Ishikawa (cell line): ENCODE data around the gene AZU1.

Experiments used
- CEBPB ChIP-seq: IDR thresholded peaks from 2 replicates; pipeline ENCODE4 v1.6.1; 2012
- CREB1 ChIP-seq: IDR thresholded peaks from 2 replicates; pipeline ENCODE4 v1.6.1; 2012; ENCODE audit warnings: low read depth
- EGR1 ChIP-seq: IDR thresholded peaks from 2 replicates; pipeline ENCODE4 v1.6.1; 2012
- EP300 ChIP-seq: IDR thresholded peaks from 2 replicates; pipeline ENCODE4 v1.6.1; 2012; ENCODE audit warnings: borderline replicate concordance
- FOXM1 ChIP-seq: IDR thresholded peaks from 2 replicates; pipeline ENCODE4 v1.6.1; 2012; ENCODE audit warnings: low read depth, borderline replicate concordance
- NFIC ChIP-seq: IDR thresholded peaks from 2 replicates; pipeline ENCODE4 v1.6.1; 2012
- RAD21 ChIP-seq: IDR thresholded peaks from 2 replicates; pipeline ENCODE4 v1.6.1; 2012; ENCODE audit warnings: low read depth
- TAF1 ChIP-seq: IDR thresholded peaks from 2 replicates; pipeline ENCODE4 v1.6.1; 2012; ENCODE audit warnings: low read depth, mild to moderate bottlenecking
- TCF12 ChIP-seq: IDR thresholded peaks from 2 replicates; pipeline ENCODE4 v1.6.1; 2012; ENCODE audit warnings: low read depth
- TEAD4 ChIP-seq: IDR thresholded peaks from 2 replicates; pipeline ENCODE4 v1.6.1; 2012
- YY1 ChIP-seq: IDR thresholded peaks from 2 replicates; pipeline ENCODE4 v1.6.1; 2012; ENCODE audit warnings: low read depth
- ZBTB7A ChIP-seq: IDR thresholded peaks from 2 replicates; pipeline ENCODE4 v1.6.1; 2012; ENCODE audit warnings: low read depth
- TF ChIP-seq, protein P1 (sequence below): IDR thresholded peaks from 2 replicates; pipeline ENCODE4 v1.6.1; 2012
- TF ChIP-seq, protein P2 (sequence below): IDR thresholded peaks from 2 replicates; pipeline ENCODE4 v1.6.1; 2012; ENCODE audit warnings: low read depth, mild to moderate bottlenecking
- TF ChIP-seq, protein P3 (sequence below): IDR thresholded peaks from 2 replicates; pipeline ENCODE4 v1.6.1; 2012

Gene AZU1

GRCh38 chr19:867301-867793 is 39.7 kb downstream of the AZU1 start:
- peak; percentile 23; the same call in 1 of the 2 replicates for TF ChIP-seq NFIC
- TF ChIP-seq EP300: peak; percentile 32; the same call in 1 of the 2 replicates
- TF ChIP-seq, protein P1, sequence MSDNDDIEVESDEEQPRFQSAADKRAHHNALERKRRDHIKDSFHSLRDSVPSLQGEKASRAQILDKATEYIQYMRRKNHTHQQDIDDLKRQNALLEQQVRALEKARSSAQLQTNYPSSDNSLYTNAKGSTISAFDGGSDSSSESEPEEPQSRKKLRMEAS: peak; percentile 32; the same call in 1 of the 2 replicates
- TF ChIP-seq ZBTB7A: no peak
- TF ChIP-seq YY1: no peak
- 0 out of 2 replicates have a peak, but pooled peaks have one; percentile 2 for TF ChIP-seq RAD21
- TF ChIP-seq TCF12: 0 out of 2 replicates have a peak, but pooled peaks have one; percentile 22
- peak; percentile 42; the same call in 1 of the 2 replicates for TF ChIP-seq TEAD4

DNA sequence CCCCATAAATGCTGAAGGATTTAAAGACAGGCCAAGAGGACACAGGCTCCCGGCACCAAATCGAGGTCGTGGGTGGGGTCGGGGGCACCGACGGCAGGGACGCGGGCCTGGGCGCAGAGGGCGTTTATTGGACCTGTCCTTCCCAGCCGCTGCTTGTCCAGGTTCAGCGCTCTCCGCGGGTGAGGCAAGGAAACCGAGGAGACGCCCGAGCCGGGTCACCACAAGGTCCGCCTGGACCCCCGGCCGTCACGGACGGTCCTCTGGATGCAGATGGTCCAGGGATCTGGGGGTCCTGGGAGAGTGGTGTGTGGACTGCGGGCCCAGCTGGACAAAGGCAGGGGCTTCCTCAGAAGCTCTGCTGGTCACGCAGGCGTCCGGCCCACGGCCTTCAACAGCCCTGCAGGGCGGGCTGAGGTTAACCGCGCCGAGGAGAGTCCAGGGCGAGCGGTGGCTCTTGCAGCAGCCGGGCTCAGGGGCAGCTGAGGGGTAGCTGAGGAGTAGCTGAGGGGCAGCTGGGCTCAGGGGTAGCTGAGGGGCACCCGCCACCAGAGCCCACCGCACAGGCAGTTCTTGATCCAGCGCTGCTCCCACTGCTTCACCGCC is 40.3 kb downstream of the AZU1 start:
- no peak for TF ChIP-seq EP300
- no peak for TF ChIP-seq FOXM1
- TF ChIP-seq ZBTB7A: no peak
- TF ChIP-seq CREB1: no peak
- TF ChIP-seq TCF12: no peak
- no peak for TF ChIP-seq TAF1
- TF ChIP-seq EGR1: no peak
- TF ChIP-seq, protein P2, sequence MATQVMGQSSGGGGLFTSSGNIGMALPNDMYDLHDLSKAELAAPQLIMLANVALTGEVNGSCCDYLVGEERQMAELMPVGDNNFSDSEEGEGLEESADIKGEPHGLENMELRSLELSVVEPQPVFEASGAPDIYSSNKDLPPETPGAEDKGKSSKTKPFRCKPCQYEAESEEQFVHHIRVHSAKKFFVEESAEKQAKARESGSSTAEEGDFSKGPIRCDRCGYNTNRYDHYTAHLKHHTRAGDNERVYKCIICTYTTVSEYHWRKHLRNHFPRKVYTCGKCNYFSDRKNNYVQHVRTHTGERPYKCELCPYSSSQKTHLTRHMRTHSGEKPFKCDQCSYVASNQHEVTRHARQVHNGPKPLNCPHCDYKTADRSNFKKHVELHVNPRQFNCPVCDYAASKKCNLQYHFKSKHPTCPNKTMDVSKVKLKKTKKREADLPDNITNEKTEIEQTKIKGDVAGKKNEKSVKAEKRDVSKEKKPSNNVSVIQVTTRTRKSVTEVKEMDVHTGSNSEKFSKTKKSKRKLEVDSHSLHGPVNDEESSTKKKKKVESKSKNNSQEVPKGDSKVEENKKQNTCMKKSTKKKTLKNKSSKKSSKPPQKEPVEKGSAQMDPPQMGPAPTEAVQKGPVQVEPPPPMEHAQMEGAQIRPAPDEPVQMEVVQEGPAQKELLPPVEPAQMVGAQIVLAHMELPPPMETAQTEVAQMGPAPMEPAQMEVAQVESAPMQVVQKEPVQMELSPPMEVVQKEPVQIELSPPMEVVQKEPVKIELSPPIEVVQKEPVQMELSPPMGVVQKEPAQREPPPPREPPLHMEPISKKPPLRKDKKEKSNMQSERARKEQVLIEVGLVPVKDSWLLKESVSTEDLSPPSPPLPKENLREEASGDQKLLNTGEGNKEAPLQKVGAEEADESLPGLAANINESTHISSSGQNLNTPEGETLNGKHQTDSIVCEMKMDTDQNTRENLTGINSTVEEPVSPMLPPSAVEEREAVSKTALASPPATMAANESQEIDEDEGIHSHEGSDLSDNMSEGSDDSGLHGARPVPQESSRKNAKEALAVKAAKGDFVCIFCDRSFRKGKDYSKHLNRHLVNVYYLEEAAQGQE: no peak
- no peak for TF ChIP-seq TEAD4
- TF ChIP-seq CEBPB: no peak
- TF ChIP-seq, protein P1: no peak
- TF ChIP-seq YY1: no peak

DNA sequence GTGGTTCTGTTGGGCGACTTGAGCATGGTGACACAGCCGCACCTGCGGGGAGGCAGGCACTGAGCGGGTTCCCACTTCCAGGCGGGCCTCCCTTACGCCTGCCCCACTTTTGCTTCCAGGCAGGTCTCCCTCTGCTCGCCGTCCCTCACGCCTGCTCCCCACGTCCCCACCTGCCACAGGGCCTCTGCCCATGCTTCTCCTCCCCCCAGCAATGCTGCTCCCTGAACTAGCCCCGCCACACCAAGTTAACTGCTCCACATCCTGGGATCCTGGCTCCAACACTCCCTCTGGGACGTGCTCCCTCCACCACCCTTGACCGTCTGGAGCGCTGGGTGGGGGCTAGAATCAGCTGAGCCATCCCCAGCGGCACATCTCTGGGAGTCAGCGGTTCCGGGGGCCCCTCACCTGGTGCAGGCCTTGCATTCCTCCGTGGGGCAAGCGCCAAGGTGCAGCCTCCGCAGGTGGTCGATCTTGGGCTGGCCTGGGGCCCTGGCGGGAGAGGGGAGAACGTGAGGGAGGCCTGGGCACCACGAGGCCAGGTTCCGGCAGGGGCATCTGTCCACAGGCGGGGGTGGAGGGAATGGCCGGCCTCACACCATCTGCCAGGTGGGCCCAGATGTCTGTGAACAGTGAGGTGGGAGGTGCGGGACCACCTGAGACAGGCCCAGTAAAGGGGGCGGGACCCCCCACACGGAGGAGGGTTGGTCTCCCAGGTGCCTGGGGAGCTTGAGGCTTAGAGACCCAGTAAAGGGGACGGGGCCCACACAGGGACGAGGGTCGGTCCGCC is 41.0 kb downstream of the AZU1 start:
- TF ChIP-seq, protein P1: no peak
- TF ChIP-seq RAD21 (no peak), CREB1 (no peak), TAF1 (no peak), ZBTB7A (no peak), NFIC (no peak), TCF12 (no peak), CEBPB (no peak), TEAD4 (no peak), EGR1 (no peak)
- TF ChIP-seq, protein P3, sequence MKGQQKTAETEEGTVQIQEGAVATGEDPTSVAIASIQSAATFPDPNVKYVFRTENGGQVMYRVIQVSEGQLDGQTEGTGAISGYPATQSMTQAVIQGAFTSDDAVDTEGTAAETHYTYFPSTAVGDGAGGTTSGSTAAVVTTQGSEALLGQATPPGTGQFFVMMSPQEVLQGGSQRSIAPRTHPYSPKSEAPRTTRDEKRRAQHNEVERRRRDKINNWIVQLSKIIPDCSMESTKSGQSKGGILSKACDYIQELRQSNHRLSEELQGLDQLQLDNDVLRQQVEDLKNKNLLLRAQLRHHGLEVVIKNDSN: no peak

DNA sequence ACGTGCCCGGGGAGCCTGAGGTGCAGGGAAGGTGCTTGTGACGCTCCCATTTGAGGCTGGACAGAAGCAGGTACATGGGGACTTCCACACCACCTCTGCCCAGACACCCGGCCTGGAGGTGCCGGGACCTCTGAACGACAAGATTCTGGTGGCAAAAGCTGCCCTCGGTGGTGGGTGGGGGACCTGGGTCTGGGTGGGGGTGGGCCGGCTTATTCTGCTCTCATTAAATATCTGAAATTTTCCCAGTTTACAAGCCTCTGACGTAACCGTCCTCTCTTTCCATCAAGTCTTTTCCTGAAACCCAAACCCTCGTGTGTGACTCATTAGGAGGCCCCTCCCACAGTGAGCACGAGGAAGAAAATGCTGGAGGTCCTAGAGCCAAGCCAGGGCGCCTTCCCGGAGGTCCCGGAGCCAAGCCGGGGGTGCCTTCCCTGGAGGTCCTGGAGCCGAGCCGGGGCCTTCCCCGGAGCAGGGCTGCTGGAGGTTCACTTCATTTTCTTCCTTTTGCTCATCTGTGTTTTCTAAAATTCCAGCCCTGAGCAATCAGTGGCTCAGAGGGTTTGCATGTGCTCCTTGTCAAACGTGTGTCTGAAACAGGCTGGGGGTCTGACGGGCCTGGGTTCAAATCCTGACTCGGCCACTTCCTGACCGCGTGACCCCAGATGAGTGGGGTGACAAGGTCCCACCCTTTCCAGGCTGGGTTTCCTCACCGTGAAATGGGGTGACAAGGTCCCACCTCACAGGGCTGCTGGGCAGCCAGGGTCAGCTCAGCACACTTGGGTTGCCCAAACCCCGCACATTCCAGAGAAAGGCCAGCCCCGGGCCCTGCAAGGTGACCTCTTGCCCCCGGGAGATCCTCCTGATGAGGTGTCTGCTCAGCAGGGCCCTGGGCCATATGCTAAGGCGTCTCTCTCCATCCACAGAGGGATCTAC is 41.9 kb downstream of the AZU1 start:
- TF ChIP-seq, protein P1: peak; percentile 69
- TF ChIP-seq CEBPB (0 out of 2 replicates have a peak, but pooled peaks have one; percentile 8), CREB1 (0 out of 2 replicates have a peak, but pooled peaks have one; percentile 15), TCF12 (no peak)

DNA sequence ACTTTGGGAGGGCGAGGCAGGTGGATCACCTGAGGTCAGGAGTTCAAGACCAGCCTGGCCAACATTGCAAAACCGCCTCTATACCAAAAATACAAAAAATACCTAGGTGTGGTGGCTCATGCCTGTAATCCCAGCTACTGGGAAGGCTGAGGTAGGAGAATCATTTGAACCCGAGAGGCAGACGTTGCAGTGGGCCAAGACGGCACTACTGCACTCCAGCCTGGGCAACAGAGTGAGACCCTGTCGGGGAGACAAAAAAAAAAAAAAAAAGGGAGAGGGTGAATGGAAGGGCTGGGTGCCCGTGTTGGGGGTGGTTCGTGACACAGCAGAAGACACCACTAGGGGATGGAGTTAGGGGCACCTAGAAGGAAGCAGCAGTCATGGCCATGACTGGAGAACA is 42.7 kb downstream of the AZU1 start:
- no peak for TF ChIP-seq YY1
- TF ChIP-seq NFIC: no peak
- TF ChIP-seq, protein P1: no peak
- no peak for TF ChIP-seq RAD21
- no peak for TF ChIP-seq FOXM1
- TF ChIP-seq CREB1: no peak
- no peak for TF ChIP-seq CEBPB
- no peak for TF ChIP-seq ZBTB7A
- TF ChIP-seq EGR1: no peak
- TF ChIP-seq TAF1: no peak
- no peak for TF ChIP-seq TEAD4
- TF ChIP-seq, protein P2: no peak
- TF ChIP-seq, protein P3: no peak
- no peak for TF ChIP-seq TCF12
- no peak for TF ChIP-seq EP300
